Measurements from ENCODE around the gene CFAP299. TPM values are rescaled to one million over a fixed set of nuclear protein-coding genes. Genes with fewer than 3 reads are reported as not detected.
"Not testable (repeated sequence)": the region's sequence is repeated elsewhere in the genome, so short reads cannot be mapped to it uniquely, and the experiment has no call there.

Gene CFAP299
- total RNA-seq, 1 donor from 2014 or later: 5.1 TPM

DNA sequence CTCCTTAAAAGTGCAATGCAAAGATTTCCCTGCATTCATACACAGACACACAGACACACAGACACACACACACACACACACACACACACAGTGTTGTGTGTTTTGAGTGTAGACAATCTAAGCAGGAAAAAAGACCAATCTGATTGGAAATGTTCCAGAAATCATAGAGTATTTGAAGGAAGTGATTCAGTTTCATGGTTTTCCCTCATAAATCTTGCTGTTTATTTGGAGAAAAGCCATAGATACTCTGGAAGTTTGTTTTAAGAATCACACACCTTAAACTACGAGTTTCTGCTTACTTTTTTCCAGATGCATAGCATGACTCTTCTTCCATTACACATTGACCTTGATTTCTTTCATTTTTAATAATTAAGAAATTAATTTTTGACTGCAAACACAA lies 396.5 kb downstream of the CFAP299 start:
- Histone ChIP-seq H3K27me3 (ENCODE audit: low read depth) (no peaks in the 10 kb centered on the region), H3K9me3 (no peaks in the 10 kb centered on the region), H3K4me3 (no peak overlapping the region), H3K36me3 (no peaks in the 10 kb centered on the region), H3K4me1 (no peaks in the 10 kb centered on the region), H3K27ac (no peak overlapping the region)
- TF ChIP-seq, protein P1, sequence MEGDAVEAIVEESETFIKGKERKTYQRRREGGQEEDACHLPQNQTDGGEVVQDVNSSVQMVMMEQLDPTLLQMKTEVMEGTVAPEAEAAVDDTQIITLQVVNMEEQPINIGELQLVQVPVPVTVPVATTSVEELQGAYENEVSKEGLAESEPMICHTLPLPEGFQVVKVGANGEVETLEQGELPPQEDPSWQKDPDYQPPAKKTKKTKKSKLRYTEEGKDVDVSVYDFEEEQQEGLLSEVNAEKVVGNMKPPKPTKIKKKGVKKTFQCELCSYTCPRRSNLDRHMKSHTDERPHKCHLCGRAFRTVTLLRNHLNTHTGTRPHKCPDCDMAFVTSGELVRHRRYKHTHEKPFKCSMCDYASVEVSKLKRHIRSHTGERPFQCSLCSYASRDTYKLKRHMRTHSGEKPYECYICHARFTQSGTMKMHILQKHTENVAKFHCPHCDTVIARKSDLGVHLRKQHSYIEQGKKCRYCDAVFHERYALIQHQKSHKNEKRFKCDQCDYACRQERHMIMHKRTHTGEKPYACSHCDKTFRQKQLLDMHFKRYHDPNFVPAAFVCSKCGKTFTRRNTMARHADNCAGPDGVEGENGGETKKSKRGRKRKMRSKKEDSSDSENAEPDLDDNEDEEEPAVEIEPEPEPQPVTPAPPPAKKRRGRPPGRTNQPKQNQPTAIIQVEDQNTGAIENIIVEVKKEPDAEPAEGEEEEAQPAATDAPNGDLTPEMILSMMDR (IDR thresholded peaks at IDR 0.05): no peak
- intact Hi-C loops (cut with DNase I): no loop called here
- ATAC-seq (no peak), DNase-seq (no peak)

DNA sequence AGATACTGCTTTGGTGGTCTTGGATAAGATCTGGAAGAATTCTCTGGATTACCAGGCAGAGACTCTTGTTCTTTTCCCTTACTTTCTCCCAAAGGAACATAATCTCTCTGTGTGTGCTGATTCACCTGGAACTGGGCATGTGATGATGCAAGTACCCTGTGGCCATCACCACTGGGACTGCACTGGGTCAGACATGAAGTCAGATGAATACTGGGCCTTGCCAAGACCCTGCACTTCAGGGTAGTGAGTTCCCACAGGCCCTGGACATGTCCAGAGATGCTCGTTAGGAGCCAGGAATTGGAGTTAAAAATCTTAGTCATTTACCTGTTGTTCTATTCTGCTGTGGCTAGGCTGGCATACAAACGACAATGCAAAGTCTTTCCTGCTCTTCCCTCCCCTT lies 404.8 kb downstream of the CFAP299 start:
- no peaks in the 10 kb centered on the region for H3K36me3 ChIP-seq
- TF ChIP-seq, protein P1 (IDR thresholded peaks at IDR 0.05): no peak
- DNase-seq: no peak
- H3K4me1 ChIP-seq: no peaks in the 10 kb centered on the region
- no peak overlapping the region for H3K4me3 ChIP-seq
- ATAC-seq: no peak
- H3K27ac ChIP-seq: no peak overlapping the region
- peaks cover 7% of the 10 kb centered on the region for H3K9me3 ChIP-seq
- H3K27me3 ChIP-seq (ENCODE audit: low read depth): no peaks in the 10 kb centered on the region
- intact Hi-C loops (cut with DNase I): no loop called here

DNA sequence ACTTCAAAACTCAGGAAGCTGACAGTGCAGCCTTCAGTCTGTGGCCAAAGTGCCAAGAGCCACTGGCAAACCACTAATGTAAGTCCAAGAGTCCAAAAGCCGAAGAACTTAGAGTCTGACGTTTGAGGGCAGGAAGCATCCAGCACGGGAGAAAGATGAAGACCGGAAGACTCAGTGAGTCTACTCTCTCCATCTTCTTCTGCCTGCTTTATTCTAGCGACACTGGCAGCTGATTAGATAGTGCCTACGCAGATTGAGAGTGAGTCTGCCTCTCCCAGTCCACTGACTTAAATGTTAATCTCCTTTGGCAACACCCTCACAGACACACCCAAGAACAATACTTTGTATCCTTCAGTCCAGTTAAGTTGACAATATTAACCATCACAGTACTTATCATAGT lies 414.0 kb downstream of the CFAP299 start:
- DNase-seq; H3K4me1 ChIP-seq; intact Hi-C loops (cut with DNase I); H3K4me3 ChIP-seq; H3K36me3 ChIP-seq; H3K27ac ChIP-seq; H3K27me3 ChIP-seq (ENCODE audit: low read depth); H3K9me3 ChIP-seq; ATAC-seq: not testable (repeated sequence)

DNA sequence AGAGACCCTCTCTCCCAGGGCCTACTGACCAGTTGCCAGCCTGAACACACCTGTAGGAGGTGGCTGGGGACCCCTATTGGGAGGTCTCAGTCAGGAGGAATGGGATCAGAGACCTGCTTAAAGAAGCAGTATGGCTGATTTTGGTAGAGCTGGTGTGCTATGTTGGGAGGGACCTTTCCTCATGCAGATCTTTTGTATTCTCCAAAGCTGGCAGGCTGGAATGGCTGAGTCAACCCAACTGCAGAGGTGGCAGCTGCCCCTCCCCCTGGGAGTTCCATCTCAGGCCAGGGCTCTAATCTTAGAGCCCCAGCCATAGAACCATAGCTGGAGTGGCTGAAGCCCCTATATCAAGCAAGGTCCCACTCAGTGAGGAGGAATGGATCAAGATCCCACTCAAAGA lies 415.7 kb downstream of the CFAP299 start:
- no peak for DNase-seq
- intact Hi-C loops (cut with DNase I): no loop called here
- ATAC-seq: no peak

DNA sequence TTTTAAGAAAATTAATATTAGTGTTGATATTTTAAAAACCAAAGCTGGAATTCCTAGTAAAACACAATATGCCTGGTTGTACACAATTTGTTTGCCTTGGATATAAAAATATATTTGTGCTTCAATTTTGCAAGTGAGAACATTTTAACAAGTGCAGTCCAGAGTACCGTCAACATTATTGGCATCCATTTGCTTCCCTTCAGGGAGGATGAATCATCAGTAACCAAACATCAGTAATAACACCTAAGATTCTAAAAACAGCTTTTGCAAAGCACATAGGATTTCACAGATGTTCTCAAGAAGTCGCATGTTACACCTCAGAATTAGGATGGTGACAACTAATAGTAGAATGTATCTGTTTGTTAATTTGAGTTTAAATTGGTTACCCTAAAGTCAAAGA lies 432.4 kb downstream of the CFAP299 start:
- DNase-seq (no peak), ATAC-seq (no peak)
- H3K27me3 ChIP-seq (ENCODE audit: low read depth): no peaks in the 10 kb centered on the region
- no peaks in the 10 kb centered on the region for H3K4me1 ChIP-seq
- intact Hi-C loops (cut with DNase I): no loop called here
- TF ChIP-seq, protein P1 (IDR thresholded peaks at IDR 0.05): no peak
- H3K36me3 ChIP-seq: no peaks in the 10 kb centered on the region
- H3K9me3 ChIP-seq: no peaks in the 10 kb centered on the region
- H3K4me3 ChIP-seq: no peak overlapping the region
- no peak overlapping the region for H3K27ac ChIP-seq

More for the DNA sequence above, 415.7 kb downstream of the CFAP299 start:
- Histone ChIP-seq H3K36me3 (no peaks in the 10 kb centered on the region), H3K27me3 (ENCODE audit: low read depth) (no peaks in the 10 kb centered on the region), H3K4me1 (no peaks in the 10 kb centered on the region), H3K27ac (no peak overlapping the region), H3K4me3 (no peak overlapping the region), H3K9me3 (no peaks in the 10 kb centered on the region)
- TF ChIP-seq, protein P1 (IDR thresholded peaks at IDR 0.05): no peak

DNA sequence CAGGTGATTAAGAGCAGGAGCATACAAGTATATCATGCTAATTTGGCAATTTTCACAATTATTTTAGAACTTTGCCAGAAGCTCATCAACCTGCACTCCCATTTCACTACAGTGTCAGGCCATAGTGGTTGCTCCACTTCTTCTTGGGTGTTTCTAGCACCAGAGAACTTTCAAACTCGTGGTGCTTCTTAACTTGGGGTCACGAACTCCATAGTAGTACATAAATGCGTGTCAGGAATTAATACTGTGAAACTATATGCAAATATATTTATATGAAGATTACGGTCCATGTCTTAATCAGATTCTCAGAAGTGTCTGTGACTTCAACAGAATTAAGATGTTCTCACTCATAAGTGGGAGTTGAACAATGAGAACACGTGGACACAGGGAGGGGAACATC lies 440.6 kb downstream of the CFAP299 start:
- Histone ChIP-seq H3K9me3 (no peaks in the 10 kb centered on the region), H3K4me1 (no peaks in the 10 kb centered on the region), H3K4me3 (no peak overlapping the region), H3K27me3 (ENCODE audit: low read depth) (no peaks in the 10 kb centered on the region), H3K36me3 (no peaks in the 10 kb centered on the region), H3K27ac (no peak overlapping the region)
- ATAC-seq (no peak), DNase-seq (no peak)
- TF ChIP-seq, protein P1 (IDR thresholded peaks at IDR 0.05): no peak
- intact Hi-C loops (cut with DNase I): no loop called here
